CD4-positive, alpha-beta T cell treated with Interleukin-1 beta for 1 hour (primary cell): ENCODE results near the gene PHYKPL.

Source experiments
- DNase-seq, 2 donors: peaks; one replicate each; pipeline ENCODE4 v3.0.0-alpha.2; 2020 to 2022

Gene PHYKPL

DNA sequence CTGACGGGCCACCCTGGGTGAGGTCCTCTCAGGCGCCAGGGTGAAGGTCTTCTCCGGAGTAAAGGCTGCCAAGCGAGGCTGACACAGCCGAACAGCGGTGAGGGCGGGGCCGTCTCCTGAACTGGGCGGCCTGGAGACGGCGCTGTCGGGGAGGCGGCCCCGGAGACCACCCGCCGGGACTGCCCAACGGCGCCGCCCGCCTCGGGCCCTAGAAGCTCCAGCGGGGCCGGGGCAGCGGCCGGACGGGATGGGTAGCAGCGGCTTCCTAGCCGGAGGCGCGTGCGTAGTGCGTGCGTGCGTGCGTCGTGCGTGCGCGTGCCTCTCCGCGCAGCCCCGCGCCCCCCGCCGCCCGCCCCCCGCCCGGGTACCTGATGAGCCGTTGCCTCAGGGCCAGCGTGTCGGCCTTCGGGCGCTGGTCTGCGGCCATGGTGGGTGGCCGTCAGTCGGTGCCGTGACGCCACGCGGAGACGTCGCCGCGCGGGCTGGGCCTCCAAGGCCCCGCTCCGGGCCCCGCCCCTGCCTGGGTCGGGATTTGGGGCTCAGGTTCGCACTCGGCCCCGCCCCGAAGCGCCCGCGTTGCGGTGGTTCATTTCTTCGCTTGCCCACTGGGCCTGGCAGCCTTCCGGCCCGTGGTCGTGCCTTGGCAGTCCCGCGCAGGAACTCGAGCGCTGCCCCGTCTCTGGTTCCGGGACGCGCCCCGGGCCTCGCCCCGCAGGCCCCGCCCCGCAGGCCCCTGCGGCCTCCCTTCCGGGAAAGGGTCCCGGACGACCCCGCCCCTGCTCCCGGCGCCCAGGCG is at the start of gene PHYKPL:
Gene PHYKPL, minus strand, starts transcription at position 679 of the 796 bp plus-strand sequence. Its CDS starts 252 bp downstream, at position 427.
- peak; percentile 63 to 69 for DNase-seq

DNA sequence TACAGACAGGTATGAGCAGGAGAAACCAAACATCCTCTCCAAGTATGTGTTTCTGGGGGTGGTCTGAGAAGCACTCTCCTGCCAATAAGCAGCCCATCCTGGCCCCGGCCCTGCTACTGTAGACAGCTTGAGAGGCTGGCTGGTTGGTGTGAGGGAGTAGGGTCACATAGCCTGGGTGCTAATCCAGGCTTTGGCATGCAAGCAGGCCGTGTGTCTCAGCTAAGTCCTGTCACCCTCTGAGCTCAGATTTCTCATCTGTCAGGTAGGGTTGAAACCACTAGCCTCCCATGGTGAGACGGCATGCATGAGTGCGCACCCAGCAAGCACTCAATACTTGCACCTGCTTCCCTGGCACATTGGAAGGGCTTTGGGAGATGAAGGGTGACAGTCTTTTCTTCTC is 49.8 kb upstream of the PHYKPL start:
- DNase-seq = no peak

DNA sequence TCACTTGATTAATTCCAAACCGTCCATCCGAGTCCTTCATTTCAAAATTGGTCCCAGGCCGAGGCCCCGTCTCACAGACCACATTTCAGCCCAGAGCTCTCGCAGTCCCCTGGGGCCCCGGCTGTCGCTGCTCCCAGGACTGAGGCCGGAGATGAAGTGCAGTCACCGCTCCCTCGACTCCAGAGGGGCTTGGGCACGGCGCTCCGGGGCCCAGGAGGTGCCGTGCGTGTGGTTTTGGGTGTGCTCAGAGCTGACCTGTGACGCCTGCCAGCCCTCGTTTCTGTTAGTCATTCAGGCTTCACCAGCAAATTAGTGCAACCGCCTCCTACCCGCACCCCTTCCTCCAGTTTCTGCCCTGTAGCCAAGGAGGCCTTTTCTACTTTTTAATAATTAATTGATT is 48.7 kb upstream of the PHYKPL start:
- DNase-seq = no peak

DNA sequence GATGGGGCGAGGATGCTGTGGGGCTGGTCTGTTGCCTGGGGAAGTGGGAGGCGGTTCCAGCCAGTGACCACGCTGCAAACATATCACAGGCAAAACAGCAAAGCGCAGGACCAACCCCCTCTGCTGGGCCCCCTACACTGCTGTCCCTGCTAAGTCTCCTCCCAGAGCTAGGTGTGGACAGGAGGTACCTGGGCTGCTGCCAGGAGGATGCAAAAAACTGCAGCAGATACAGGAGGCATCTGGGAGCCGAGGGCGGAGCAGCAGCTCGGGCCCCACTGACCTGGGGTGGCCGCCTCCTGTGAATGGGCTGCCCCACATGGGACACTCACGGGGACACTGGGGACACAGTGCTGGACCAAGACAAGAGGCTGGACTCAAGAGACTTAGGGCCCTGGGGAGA is 48.0 kb upstream of the PHYKPL start:
- DNase-seq = no peak

DNA sequence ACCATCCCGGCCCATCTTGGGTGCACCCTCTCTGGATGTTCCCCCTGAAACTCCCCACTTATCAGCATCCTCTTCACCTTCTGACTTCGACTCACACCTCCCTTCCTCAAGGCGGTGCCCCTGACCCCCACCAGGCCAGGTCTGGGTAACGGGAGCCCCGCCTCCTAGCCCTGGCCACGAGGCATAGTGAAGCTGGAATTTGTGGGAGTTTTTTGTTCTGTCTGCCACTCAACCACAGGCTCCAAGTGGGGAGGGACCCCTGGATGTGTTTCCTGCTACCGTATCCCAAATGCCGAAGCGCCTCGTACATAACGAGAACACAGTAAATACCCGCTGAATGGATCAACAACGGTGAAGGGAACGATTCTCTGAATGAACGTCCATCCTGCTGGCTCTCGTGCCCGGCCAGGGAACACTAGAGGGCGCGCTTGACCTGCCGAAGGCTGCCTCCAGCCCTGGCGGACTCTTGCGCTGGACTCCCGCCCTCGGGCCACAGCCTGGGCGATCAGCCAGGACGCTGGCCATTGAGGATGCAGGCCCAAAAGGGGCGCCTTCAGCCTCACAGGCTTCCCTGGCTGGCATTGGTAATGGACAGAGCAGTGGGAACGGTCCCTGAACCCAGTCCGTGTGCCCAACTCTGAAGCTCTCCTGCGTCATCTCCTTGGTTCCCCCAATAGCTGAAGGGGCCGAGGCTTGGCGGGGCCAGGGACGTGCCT is 47.3 kb upstream of the PHYKPL start:
- peak; percentile 51 to 57 for DNase-seq

DNA sequence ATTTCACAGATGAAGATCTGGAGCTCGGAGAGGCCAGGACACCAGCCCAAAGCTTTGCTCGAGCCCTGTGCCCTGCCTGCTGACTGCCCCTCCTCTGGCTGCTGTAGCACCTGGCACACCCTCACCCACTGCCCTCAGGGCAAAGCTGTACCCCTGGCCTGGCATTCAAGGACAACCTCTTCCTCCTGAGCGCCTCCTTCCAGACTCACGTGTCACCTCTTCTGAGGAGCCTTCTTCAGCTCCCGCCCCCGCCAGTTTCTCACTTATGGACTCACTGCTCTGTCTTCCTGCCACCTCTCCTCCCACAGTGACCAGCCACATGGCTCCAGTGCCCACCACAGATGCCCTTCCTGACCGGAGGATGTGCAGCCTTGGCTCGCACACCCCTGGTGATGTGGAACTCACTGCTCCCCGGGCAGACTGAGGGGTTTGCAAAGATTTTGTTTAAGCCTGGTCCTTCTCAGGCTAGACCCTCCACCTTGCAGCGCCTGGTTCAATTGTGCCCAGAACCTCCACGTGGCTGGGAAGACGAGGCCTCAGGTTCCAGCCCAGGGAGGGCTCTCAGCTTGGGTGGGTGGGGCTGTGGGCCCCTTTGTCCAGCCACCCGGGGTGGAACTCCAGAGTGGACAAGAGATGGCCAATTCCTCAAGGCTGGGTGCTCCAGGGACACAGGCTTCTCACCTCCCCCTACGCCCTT is 46.6 kb upstream of the PHYKPL start:
- DNase-seq = no peak

DNA sequence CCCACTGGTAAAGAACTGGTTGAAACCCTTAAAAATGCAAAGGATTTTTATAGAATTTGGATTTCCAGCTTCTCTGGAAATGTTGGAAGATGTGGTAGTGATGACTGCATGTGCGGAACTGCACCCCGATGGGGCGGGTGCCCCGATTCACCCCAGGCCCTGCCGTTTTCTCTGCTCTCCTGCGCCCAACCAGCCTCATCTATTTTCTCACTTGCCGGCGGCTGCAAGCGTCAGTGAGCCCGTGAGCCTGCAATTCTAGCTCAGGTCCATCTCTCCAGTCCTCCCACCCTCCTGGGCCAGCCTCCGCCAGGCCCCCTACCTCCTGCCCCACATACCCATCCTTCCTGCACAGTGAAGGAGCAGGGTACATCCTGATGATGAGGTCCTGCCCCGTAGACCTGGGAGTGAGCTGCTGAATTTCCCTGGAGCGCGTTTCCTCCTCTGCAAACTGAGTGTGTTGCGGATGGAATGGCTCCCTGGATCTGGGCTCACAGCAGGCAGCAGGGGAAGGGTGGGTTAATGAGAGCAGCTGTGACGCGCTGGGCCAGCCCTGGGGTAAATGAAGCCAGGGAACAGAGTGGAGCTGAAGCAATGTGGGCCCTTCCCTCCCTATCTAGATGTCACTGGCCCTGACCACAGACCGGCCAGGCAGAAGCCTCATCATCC is 45.9 kb upstream of the PHYKPL start:
- DNase-seq = no peak

DNA sequence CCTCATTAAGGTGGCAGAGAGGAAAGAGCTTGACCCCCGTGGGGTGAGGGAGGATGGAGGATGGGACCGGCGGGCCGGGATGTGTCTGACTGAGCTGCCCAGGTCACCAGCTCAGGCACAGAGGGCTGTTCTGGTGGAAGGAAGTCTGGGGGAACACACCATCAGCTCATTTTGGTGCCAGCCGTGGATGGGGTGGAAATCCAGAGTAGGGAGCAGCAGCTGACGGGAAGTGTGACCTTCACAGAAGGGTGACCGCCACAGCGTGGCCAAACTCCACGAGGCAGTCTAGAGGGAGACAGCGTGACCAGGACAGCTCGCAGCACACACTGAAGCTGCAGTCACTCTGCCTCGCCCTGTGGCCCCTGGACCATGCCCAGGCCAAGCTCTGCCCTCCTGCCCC is 45.3 kb upstream of the PHYKPL start:
- no peak for DNase-seq

DNA sequence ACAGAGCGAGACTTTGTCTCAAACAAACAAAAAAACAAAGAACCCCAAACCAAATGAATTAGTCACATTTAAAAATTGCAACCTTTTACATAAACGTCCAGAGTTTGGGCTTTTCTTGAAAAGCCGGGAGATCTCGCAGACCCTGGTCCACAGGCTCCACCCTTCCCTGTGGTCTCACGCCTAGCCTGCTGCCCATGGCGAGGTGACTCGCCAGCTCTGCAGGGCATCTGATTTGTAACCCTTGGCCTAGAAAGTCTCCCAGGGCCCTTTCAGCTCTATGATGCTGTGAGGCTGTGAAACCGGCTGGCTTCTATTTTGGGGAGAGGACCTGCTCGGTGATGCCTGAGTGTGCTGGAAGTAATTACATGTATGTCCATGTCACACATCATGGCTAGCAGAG is 44.7 kb upstream of the PHYKPL start:
- DNase-seq = no peak

DNA sequence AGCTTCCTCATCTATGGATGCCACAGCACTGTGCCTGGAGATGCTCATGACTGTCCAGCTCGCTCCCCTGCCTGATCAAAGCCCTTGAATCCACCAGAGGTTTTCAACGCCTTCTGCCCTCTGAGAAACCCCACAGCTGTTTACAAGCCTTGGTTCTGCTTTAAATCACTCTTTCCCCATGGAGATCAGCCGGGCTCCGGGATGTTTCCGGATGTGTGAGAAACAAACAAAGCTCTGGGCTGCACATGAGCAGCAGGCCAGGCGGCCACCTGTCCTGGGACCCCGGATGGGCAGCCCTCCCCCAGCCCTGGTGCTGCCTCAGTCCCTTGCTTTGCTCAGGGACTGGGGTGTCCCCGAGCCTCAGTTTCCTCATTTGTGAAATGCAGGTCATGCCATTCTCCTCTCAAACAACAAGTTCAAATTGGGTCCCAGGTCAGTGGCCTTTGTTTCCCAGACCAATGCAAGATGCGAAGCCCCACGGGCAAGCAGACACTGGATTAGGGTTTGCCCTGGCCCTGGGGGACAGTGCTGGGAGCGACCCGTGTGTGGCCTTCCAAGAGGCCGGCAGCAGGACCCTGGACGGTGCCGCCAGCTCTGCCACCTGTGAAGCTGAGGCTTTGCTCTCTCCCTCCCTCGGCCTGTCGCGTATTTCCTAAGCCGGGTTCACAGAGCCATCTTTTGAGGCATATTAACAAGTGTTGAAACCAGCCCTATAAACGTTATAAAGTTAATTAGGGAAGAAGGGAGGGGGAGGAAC is 42.4 kb upstream of the PHYKPL start:
- no peak for DNase-seq

DNA sequence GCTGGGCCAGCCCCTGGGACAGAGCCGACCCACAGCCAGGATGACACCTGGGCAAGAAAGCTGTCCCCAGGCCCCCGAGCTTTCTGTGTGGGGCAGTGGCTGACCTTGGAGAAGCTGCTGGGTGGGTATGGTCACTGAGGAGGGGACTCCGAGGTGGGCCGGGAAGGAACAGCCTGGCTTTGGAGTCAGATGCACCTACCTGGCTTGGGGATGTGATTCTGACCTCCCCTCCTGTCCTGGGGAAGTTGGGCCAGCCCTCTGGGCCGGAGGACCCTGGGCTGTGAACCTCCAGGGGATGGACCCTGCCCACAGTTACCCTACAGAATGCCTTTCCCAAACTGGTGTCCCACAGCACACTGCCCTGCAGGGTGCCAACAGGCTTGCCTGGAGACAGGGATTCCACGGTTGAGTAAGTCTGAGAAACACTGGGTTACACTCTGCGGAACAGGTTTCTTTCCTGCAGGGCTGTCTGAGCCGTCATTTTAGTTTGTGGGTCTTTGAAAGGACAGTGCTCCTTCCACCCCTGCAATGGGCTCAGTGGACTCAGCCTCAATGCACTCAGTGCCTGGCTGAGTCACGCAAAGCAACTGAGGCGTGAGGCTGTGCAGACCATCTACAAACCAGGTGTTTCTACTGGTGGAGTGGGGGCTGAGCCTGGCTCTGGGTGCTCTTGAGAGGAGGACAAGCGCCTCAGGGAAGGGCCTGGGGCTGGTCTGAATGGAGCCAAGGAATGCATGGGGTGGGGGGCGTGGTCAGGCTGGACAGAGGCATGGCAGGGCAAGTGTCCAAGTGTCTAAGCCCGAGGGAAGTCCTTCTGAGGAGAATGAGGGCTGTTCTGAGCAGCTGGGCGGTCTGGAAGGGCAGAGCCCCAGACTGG is 41.3 kb upstream of the PHYKPL start:
- no peak for DNase-seq

DNA sequence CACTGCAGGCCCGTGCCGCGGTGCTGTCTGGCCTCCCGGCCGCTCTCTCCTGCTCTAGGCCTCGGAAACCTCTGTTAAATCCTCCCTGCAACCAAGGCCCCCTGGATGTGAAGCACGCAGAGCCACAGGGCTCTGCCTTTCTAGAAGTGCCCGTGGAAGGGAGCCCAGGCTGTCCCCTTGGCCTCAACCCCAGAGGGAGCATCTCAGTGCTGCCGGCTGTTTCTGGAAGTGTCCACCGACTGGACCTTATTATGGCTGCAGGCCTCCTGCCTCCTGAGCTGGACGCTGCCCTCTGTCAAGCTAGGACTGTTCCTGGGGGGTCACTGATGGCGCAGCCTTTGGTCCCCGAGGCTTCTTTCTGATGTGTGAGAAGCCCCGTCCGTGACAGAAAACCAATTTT is 40.4 kb upstream of the PHYKPL start:
- DNase-seq = no peak

DNA sequence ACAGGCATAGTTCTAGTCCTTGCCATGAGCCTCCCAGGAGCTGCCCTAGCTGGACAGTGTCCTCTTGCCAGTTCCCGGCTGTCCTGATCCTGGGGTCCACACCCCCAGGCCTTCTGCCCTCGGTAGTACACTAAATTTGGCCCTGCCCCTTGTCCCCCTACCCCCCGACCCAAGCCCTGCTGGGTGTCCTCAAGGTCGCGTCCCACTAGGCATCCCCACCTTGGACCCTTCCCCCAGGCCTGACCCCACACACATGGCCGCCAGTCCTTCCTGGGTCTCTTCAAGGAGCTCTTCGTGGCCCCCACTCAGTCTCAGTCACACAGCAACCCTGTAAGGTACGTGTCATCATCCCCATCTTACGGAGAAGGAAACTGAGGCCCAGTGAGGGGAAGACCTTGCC is 40.0 kb upstream of the PHYKPL start:
- DNase-seq = no peak

DNA sequence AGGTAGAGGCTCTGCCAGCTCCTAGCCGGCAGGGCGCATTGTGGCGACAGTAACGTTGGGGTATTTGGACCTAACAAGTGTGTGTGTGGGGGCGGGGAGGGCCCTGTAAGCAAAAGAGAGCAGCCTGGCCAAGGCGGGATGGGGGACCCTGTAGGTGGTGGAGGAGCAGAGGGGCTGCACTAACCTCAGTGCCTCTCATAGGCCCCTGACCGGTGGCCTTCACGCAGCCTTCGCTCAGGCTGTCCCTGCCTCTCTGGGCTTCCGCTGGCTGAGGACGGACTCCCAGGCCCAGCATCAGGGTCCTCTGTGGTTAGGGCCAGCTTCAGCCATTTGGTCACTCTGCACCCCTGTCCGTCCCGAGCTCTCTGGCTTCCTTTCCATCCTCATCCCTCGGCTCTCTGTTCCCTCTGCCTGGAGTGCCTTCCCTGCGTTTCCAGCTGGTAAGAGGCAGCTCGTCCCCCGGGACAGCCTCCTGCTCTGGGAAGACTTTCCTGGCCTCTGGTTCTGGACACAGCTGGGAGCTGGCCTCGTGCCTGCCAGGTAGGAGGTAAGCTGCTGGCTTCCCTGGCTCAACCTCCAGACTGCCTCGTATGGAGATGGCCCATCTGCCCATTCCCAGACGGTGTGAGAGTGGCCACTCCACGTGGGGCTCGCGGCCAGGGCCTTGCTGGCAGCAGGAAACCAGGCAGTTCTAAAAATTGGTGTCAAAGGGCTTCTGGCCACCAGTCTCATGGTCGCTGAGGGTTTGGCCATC is 39.3 kb upstream of the PHYKPL start:
- DNase-seq = no peak

DNA sequence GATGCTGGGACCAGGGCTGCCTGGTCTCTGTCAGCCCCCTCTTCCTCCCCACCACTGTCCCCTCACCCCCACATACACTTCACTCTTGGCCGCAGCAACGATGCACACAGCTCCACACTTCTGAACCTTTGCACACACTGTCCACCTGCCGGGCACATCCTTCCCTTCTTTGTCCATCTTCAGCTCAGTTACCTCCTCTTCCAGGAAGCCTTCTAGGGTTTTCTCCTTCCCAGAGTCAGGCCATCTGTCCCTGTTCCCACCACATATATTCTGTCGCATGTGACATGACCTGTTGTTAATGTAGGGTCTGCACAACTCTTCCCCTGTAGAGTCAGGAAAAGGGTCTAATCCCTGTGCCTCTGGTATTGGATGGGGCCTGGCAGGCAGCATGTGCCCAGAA is 38.6 kb upstream of the PHYKPL start:
- DNase-seq = no peak

DNA sequence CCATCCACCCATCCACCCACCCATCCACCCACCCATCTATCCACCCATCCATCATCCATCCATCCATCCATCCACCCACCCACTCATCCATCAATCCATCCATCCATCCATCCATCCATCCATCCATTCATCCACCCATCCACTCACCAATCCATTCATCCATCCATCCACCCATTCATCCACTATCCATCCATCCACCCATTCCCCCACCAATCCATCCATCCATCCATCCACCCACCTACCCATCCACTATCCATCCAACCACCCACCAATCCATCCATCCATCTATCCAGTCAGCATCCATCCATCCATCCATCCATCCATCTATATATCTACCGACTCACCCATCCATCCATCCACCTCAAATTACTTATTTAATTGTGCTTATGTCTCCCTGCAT is 36.9 kb upstream of the PHYKPL start:
- DNase-seq = no peak

DNA sequence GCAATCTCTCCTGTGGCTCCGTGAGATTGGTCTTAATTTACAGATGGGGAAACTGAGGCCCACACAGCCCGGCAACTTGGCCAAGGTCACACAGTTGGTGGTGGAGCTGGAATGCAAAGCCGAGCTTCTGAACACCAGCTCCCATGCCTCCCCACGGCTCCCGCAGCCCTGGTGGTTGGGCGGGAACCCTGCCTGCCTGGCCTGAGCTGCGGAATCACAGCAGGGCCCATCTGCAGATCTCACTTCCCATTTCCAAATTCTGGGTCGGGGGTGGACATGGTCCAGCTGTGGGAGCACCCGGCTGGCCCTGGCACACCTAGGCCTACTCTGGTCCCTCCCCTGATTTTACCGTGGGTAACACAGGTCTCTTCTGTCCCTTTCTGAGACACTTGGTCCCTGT is 35.3 kb upstream of the PHYKPL start:
- DNase-seq = no peak

DNA sequence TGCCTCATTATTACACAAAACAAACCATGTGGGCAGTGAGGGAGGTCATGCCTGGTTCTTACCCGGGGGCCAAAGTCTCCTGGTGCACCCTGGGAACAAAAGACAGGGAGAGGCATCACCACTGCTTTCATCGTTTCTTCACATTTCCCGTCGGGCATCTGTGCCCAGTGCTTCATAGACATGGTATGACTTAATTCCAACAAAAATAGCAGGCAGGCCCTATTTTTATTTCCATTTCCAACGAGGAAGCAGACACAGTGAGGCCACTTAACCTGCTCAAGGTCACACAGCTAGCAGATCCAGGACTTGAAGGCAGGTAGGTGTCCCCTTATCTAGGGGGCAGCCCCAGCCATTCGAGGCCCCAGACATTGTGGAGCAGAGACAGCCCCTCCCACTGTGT is 34.6 kb upstream of the PHYKPL start:
- no peak for DNase-seq

DNA sequence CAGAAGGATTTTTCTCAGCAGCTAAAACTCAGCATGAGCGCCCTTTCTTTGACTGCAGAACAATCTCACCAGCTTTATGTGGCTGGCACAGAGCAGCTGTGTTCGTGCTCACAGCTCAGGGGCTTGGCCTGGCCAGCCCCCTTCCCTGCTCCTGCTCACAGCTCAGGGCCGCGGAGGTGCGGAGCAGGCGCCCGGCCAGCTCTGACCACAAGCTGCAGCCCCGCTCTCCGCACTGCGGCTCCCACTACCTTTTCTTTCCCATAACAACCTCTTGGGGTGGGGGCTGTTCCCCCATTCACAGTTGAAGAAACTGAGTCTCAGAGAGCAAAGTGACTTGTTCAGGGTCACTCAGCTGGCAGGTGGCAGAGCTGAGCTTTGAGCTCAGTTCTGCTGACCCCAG is 34.0 kb upstream of the PHYKPL start:
- no peak for DNase-seq

DNA sequence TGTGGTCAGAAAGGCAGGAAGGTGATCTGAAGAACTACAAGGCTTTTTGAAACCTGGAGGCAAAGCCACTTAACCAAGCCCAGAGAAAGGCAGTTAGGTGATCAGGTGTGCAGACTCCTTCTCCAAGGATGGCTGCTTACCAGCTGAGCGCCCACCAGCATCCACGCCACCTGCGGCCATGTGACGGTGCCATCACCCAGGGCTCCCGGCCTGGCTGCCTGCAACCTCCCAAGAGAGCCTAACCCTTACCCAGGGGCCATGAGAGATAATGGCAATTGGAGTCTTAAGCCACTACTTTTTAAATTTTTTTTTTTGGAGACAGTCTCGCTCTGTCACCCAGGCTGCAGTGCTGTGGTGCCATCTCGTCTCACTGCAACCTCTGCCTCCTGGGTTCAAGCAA is 33.1 kb upstream of the PHYKPL start:
- DNase-seq = no peak

DNA sequence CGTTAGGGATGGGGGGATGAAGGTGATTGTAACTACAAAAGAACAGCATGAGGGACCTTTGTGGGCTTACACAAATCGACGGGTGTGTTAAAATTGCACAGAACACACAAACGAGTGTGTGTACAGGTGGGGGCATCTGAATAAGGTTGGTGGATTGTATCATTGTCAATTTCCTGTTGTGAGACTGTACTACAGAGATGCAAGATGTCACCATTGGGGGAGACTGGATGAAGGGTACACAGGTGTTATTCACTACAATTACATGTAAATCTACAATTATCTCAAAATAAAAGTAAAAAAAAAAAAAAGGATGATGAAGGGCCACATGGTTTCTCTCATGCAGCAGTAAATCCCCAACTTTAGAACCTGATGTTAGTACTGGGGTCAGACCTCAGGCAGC is 31.4 kb upstream of the PHYKPL start:
- no peak for DNase-seq
